ENCODE results near the gene SUSD5.
"Not testable (repeated sequence)": the region's sequence is repeated elsewhere in the genome, so short reads cannot be mapped to it uniquely, and the experiment has no call there.

Gene SUSD5

GRCh38 chr3:33146791-33147445, 71.7 kb downstream of the SUSD5 start:
- peak; percentile 61 for DNase-seq

GRCh38 chr3:33145901-33146580, 72.6 kb downstream of the SUSD5 start:
- no peak for DNase-seq

GRCh38 chr3:33145221-33145900, 73.2 kb downstream of the SUSD5 start:
- no peak for DNase-seq

- peak; percentile 49 for DNase-seq
Observed at GRCh38 chr3:33144433-33144832, 74.2 kb downstream of the SUSD5 start.

GRCh38 chr3:33141006-33141405, 77.6 kb downstream of the SUSD5 start:
- no peak for DNase-seq

- no peak for DNase-seq
Observed at GRCh38 chr3:33139996-33140395, 78.6 kb downstream of the SUSD5 start.

- DNase-seq, result not testable (repeated sequence)
Observed at GRCh38 chr3:33139006-33139623, 79.5 kb downstream of the SUSD5 start.

GRCh38 chr3:33137691-33138090, 80.9 kb downstream of the SUSD5 start:
- DNase-seq, result no peak

GRCh38 chr3:33134026-33134625, 84.5 kb downstream of the SUSD5 start:
- DNase-seq, result no peak

- DNase-seq, result no peak
Observed at GRCh38 chr3:33132019-33132360, 86.6 kb downstream of the SUSD5 start.

GRCh38 chr3:33131331-33132018, 87.1 kb downstream of the SUSD5 start:
- DNase-seq, result peak; percentile 85

- DNase-seq, result no peak
Observed at GRCh38 chr3:33130144-33130543, 88.5 kb downstream of the SUSD5 start.

- no peak for DNase-seq
Observed at GRCh38 chr3:33128706-33129105, 89.9 kb downstream of the SUSD5 start.

- no peak for DNase-seq
Observed at GRCh38 chr3:33125840-33126239, 92.8 kb downstream of the SUSD5 start.

- no peak for DNase-seq
Observed at GRCh38 chr3:33124638-33125037, 94.0 kb downstream of the SUSD5 start.

GRCh38 chr3:33122991-33123390, 95.6 kb downstream of the SUSD5 start:
- peak; percentile 79 for DNase-seq

GRCh38 chr3:33119891-33120290, 98.7 kb downstream of the SUSD5 start:
- DNase-seq, result no peak

- no peak for DNase-seq
Observed at GRCh38 chr3:33117461-33117860, 101.1 kb downstream of the SUSD5 start.

- DNase-seq, result peak; percentile 85
Observed at GRCh38 chr3:33115024-33115768, 103.4 kb downstream of the SUSD5 start.

GRCh38 chr3:33114622-33115023, 104.0 kb downstream of the SUSD5 start:
- no peak for DNase-seq

GRCh38 chr3:33113772-33114621, 104.6 kb downstream of the SUSD5 start, which contains the start of gene CRTAP:
Gene CRTAP (plus strand): TSS chr3:33114014. CDS start chr3:33114078, 64 bp downstream.
- peak; percentile 98 for DNase-seq

Data from hematopoietic multipotent progenitor cell treated with erythropoietin and hydrocortisone succinate and interleukin-3 and kit ligand, for 4 days (in vitro differentiated cells).